ENCODE results near the gene VIPR1.

Gene VIPR1, protein sequence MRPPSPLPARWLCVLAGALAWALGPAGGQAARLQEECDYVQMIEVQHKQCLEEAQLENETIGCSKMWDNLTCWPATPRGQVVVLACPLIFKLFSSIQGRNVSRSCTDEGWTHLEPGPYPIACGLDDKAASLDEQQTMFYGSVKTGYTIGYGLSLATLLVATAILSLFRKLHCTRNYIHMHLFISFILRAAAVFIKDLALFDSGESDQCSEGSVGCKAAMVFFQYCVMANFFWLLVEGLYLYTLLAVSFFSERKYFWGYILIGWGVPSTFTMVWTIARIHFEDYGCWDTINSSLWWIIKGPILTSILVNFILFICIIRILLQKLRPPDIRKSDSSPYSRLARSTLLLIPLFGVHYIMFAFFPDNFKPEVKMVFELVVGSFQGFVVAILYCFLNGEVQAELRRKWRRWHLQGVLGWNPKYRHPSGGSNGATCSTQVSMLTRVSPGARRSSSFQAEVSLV

GRCh38 chr3:42502429-42503250 lies at the start of gene VIPR1:
VIPR1 (plus strand) TSS chr3:42502643; CDS start chr3:42502736, 93 bp downstream.
- DNase-seq, result peak; percentile 79

- no peak for DNase-seq
These were observed 46.2 kb upstream of the VIPR1 start for GRCh38 chr3:42456211-42456610.

- no peak for DNase-seq
These were observed 43.3 kb upstream of the VIPR1 start for GRCh38 chr3:42459151-42459550.

- no peak for DNase-seq
These were observed 40.7 kb upstream of the VIPR1 start for GRCh38 chr3:42461762-42462161.

- DNase-seq, result no peak
These were observed 39.4 kb upstream of the VIPR1 start for GRCh38 chr3:42463093-42463492.

- no peak for DNase-seq
These were observed 34.3 kb upstream of the VIPR1 start for GRCh38 chr3:42468111-42468510.

DNA sequence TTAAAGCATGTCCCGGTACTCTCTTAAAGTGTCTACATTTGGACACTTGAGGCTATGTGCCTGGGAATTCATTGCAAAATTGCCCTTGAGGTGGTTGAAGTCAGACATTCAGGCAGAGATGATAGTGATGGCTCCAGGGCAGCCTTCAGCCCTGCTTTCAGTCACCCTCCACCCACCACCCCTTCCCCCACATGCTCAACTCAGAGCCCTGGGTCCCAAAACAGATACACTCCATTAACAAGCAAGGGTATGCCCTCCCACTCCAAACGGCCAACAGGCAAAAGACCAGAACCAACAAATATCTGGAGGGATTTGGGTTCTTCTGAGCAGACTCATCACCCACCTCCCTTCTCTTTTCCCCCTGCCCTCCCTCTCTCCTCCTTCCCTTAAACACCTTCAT lies 29.9 kb upstream of the VIPR1 start:
- no peak for DNase-seq

DNA sequence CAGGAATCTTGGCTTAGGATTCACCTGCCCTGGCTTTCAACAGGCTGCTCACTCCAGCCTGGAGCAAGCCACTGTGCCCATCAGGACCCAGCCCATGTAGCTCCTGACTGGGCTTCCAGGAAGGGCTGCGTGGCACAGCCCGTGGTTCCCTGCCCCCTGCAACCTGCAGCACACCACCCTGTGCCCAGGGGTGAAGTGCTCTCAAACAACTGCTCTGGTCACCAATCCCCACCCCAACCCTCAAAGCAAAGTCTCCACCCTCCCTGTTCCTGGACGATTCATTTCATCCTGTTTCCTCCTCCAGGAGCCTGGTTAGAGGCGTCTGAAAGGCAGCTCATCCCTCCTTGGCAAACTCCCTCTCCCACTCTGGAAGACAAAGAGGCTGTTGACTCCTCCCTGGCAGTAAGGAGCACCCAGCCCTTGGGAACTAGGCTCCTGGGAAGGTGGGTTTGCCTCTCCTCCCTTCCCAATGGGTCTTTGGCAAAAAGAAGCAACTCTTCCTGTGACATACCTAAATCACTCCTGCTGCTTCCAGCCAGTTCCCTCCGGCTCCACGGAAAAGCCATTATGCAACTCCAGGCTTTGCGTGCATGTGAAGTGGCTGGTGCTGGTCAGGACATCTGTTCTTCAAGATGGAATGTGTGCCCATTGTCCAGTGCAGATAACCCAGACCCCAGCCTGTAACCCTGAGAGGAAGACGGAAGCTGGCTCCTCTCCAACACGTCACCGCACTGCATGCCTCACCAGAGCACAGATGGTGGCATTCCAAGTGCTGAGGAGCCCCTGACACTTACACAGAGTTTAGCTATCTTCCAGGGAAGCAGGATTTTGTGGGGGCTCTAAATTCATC lies 29.1 kb upstream of the VIPR1 start:
- DNase-seq, result no peak

DNA sequence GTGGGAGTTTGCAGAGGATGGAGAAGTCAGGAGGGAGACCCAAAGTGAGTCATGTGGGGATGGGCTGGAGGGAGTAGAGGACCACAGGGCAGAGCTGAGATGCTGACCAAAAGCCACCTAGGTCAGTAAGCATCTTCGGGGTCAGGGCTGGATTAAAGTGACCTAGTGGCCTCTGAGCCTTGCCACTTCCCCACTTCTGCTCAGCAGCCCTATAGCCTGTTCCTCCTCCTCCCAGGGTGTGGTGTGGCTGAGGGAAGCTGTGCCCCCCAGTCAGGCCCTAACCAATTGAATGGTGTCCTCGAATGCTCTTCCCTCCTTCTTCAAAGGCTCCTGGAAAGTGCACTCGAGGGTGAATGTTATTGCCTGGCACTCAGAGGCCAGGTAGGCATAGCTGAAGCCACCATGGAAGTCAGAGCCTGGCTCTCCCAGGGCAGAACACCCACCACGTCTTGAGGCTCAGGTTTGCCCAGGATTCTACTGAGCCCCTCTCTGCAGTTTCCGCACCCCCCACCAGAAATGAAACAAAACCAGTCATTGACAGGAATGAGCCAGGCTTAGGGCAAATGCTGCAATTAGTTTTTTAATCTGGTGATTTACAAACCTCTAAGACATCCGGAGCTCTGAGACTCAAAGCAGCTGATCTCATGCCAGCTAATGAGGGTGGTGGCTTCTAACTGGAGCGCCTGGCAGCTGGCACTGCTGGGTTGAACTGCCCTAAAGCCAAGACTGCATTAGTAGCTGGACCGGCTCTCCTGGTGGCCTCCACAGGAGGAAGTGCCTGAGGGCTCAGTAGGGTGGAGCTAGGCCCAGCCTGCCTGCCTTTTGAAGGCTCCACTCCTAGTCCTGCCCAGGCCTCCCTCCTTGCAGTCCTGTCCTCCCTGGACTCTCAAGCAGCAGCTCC lies 26.0 kb upstream of the VIPR1 start:
- no peak for DNase-seq

- no peak for DNase-seq
These were observed 24.7 kb upstream of the VIPR1 start for GRCh38 chr3:42477696-42478095.

DNA sequence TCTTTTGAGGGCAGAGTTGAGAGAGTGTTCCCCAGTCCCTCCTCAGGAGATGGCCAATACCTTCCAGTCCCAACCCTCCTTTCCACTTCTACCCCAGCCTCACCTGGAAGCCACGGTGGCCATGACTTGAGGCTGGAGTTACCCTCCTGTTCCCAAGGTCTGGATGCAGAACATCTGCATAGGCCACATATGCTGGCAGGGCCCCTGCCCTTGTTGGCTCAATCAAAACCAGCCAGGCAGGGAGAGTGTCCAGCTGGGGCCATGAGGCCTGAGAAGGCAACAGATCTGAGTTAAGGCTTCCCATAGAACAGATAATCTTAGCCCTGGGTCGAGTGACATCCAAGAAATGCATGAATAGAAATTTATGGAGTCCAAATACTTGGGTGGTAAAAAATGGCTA lies 23.6 kb upstream of the VIPR1 start:
- no peak for DNase-seq

DNA sequence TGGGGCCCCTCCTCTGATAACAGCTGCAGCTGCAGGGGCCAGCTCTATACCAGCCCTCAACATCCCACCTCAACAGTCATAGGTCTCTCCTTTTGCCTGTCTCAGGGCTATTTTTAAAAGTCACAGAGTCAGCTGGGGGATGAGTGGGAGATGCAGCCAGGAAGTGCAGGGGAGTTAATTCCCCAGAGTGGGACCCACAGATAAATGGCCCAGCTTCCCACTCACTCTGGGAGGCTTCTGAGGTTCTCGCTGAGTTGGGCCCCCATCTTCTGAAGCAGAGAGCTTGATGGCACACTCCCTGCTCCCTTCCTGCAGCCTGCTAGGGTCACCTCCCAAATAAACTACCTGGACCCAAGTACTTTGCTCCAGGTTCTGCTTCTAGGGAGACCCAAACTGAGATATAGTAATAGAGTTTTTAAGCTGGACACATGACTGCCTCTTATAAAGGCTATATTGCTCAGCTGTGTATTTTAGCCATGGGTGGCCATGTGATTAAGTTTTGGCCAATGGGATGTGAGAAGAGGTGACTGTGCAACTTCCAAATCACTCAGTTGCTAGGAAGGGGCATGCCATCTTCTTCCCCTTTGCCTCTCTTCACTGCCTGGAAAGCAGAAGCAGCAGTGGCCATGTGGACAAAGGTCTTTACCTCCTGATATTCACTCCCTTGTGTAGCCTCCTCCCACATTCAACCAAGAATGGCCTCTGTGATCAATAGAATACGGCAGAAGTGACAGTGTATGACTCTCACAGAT lies 15.5 kb upstream of the VIPR1 start:
- no peak for DNase-seq

GRCh38 chr3:42488687-42489086 lies 13.8 kb upstream of the VIPR1 start:
- no peak for DNase-seq

DNA sequence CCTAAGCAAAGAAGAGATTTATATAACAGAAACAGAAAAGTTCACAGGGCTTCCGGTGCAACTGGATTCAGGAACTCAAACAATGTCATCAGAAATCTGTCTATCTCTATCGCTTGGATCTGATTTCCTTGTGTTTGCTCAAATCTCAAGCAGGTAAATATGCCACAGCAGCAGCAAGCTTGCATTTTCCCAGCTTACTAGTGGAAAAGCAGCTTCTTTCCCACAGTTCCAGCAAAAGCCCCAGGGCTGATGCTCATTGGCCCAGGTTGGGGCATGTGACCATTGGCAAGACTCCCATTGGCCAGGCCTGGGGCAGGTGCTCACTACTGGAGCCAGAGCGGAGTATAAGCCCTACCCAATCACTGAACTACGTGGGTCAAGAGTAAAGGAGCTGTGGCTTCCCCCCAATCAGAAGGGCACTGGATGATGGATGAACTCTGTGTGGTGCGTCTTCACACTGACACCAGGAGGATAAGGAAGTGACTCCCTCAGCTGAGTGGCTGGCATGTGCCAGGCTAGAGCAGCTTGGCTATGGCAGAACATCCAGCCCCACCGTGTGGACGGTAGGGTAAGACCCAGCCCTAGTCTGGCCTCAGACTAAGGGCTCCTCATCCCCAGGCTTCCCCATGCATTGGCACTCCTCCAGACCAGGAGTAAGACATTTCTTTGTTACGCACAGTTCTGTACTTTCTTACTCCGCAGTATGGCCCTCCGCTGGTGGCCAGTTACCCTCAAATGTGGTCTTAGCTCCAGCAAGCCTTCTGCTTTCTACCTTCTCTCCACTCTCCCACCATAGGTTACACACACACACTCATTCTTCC lies 13.1 kb upstream of the VIPR1 start:
- no peak for DNase-seq

DNA sequence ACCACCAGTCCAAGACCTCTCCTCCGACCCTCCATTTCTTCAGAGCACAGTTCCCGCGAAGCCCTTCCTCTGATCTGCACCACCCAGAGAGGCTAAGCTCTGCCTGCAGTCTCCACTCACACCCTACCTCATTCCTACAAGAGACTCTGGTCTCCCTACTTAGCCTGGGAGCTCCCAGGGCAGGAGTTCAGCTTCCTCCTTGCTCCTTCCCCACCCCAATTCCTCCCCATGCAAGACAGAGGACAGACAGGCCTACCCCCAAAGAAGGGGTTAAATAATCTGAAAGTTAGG lies 12.6 kb upstream of the VIPR1 start:
- no peak for DNase-seq

DNA sequence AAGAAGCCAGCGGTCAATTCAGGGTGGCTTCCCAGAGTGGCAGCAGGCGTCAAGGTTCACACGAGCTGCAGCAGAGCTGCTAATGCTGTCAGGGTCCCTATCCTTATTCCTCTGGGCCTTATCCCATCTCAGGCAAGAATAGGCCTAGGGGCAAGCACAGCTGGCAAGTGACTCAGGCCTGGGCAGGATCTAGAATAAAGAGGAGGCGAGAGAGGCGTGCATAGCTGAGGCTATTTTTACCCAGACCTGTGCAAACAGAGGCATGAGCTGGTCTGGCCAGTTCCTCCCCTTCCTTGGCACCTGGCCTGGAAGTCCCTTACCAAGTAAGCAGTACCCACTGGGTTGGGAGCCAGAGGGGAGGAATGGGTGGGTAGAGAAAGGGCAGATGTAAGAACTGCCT lies 12.2 kb upstream of the VIPR1 start:
- DNase-seq, result no peak

- DNase-seq, result no peak
These were observed 10.4 kb upstream of the VIPR1 start for GRCh38 chr3:42491881-42492507.

GRCh38 chr3:42492508-42493080 lies 9.8 kb upstream of the VIPR1 start:
- no peak for DNase-seq

GRCh38 chr3:42493126-42493797 lies 9.2 kb upstream of the VIPR1 start:
- no peak for DNase-seq
